HEK293 (cell line): Measurements from ENCODE around the gene STAG3.

Source experiments
- CTCF ChIA-PET: fragments of 350-600 bp; formaldehyde crosslinking; extraction: SDS; loops from one replicate; lab custom pipeline; 2021; ENCODE audit warnings: antibody characterized with exemption; lab: Yijun Ruan, JAX
- POLR2A ChIA-PET: fragments of 300-600 bp; formaldehyde crosslinking; extraction: SDS; loops from one replicate; lab custom pipeline; 2020; ENCODE audit warnings: antibody characterized with exemption, inconsistent platforms; lab: Yijun Ruan, JAX
- H3K27ac ChIP-seq: fragments of 200-500 bp; sonication (Bioruptor generic); 2 replicates; pipeline ENCODE4 v1.5.1; 2014; ENCODE audit warnings: low read depth, low read length, control low read depth, inconsistent platforms; ENCODE audit errors: extremely low read depth
- H3K36me3 ChIP-seq, 2 experiments: fragments of 200-500 bp in 1 of 2; sonication (Bioruptor generic) in 1 of 2; 1 replicate in 1 of 2; 2 replicates in 1 of 2; pipeline ENCODE4 v1.5.1; 2014 to 2017; ENCODE audit warnings: inconsistent platforms in 2 of 2, low read length in 2 of 2; ENCODE audit not compliant: control insufficient read depth in 2 of 2, insufficient read depth in 1 of 2
- H3K4me1 ChIP-seq: fragments of 200-500 bp; sonication (Bioruptor generic); 2 replicates; pipeline ENCODE4 v1.5.1; 2014; ENCODE audit warnings: mild to moderate bottlenecking, low read length, inconsistent platforms; ENCODE audit not compliant: control insufficient read depth, insufficient read depth
- H3K4me3 ChIP-seq: 2 replicates; pipeline ENCODE4 v1.5.1; 2011; ENCODE audit warnings: low read depth, mild to moderate bottlenecking, control low read depth, low read length, moderate library complexity
- H3K9me3 ChIP-seq: fragments of 200-500 bp; sonication (Bioruptor generic); 2 replicates; pipeline ENCODE4 v1.5.1; 2014; ENCODE audit warnings: low read depth, low read length, inconsistent platforms; ENCODE audit not compliant: control insufficient read depth, insufficient read depth
- ATF2 ChIP-seq: fragments of 450-650 bp; formaldehyde crosslinking; IDR thresholded peaks from 2 replicates; pipeline ENCODE4 v1.5.1; 2016; ENCODE audit warnings: missing biosample characterization, missing genetic modification characterization, low read depth
- BCL11A ChIP-seq: fragments of 450-650 bp; formaldehyde crosslinking; IDR thresholded peaks from 2 replicates; pipeline ENCODE4 v1.5.1; 2016; ENCODE audit warnings: low read depth, missing biosample characterization, missing genetic modification characterization
- FEZF1 ChIP-seq: fragments of 450-650 bp; formaldehyde crosslinking; IDR thresholded peaks from 2 replicates; pipeline ENCODE4 v1.5.1; 2016; ENCODE audit warnings: missing biosample characterization, missing genetic modification characterization
- GFI1B ChIP-seq: fragments of 450-650 bp; formaldehyde crosslinking; IDR thresholded peaks from 2 replicates; pipeline ENCODE4 v1.5.1; 2016; ENCODE audit warnings: missing biosample characterization, missing genetic modification characterization
- GLIS2 ChIP-seq: fragments of 450-650 bp; formaldehyde crosslinking; IDR thresholded peaks from 2 replicates; pipeline ENCODE4 v1.5.1; 2016; ENCODE audit warnings: missing biosample characterization, missing genetic modification characterization
- KLF1 ChIP-seq: fragments of 450-650 bp; formaldehyde crosslinking; IDR thresholded peaks from 2 replicates; pipeline ENCODE4 v1.5.1; 2016; ENCODE audit warnings: missing biosample characterization, missing genetic modification characterization
- RBAK ChIP-seq: fragments of 450-650 bp; formaldehyde crosslinking; IDR thresholded peaks from 2 replicates; pipeline ENCODE4 v1.5.1; 2016; ENCODE audit warnings: missing biosample characterization, missing genetic modification characterization
- SP3 ChIP-seq: fragments of 450-650 bp; formaldehyde crosslinking; IDR thresholded peaks from 2 replicates; pipeline ENCODE4 v1.5.1; 2016; ENCODE audit warnings: missing biosample characterization, missing genetic modification characterization
- SP7 ChIP-seq: fragments of 450-650 bp; formaldehyde crosslinking; IDR thresholded peaks from 2 replicates; pipeline ENCODE4 v1.5.1; 2016; ENCODE audit warnings: missing biosample characterization, missing genetic modification characterization
- ZBTB26 ChIP-seq: fragments of 450-650 bp; formaldehyde crosslinking; optimal IDR thresholded peaks from 2 replicates; pipeline ENCODE3; 2016; ENCODE audit warnings: missing biosample characterization, mild to moderate bottlenecking, missing genetic modification characterization
- ZBTB48 ChIP-seq: fragments of 450-650 bp; formaldehyde crosslinking; IDR thresholded peaks from 2 replicates; pipeline ENCODE4 v1.5.1; 2016; ENCODE audit warnings: missing biosample characterization, missing genetic modification characterization
- ZFP69B ChIP-seq: fragments of 450-650 bp; formaldehyde crosslinking; IDR thresholded peaks from 2 replicates; pipeline ENCODE4 v1.5.1; 2016; ENCODE audit warnings: missing biosample characterization, missing genetic modification characterization
- ZIC2 ChIP-seq: fragments of 450-650 bp; formaldehyde crosslinking; IDR thresholded peaks from 2 replicates; pipeline ENCODE4 v1.5.1; 2016; ENCODE audit warnings: missing biosample characterization, missing genetic modification characterization
- ZNF16 ChIP-seq: fragments of 450-650 bp; formaldehyde crosslinking; IDR thresholded peaks from 2 replicates; pipeline ENCODE4 v1.5.1; 2016; ENCODE audit warnings: low read depth, missing biosample characterization, missing genetic modification characterization
- ZNF202 ChIP-seq: fragments of 450-650 bp; formaldehyde crosslinking; IDR thresholded peaks from 2 replicates; pipeline ENCODE4 v1.5.1; 2016; ENCODE audit warnings: missing biosample characterization, missing genetic modification characterization, borderline replicate concordance
- ZNF335 ChIP-seq: fragments of 450-650 bp; formaldehyde crosslinking; conservative IDR thresholded peaks from 2 replicates; pipeline ENCODE4 v1.5.1; 2016; ENCODE audit warnings: missing biosample characterization, missing genetic modification characterization
- ZNF366 ChIP-seq: fragments of 450-650 bp; formaldehyde crosslinking; conservative IDR thresholded peaks from 2 replicates; pipeline ENCODE4 v1.5.1; 2016; ENCODE audit warnings: missing biosample characterization, missing genetic modification characterization
- ZNF501 ChIP-seq: fragments of 450-650 bp; formaldehyde crosslinking; IDR thresholded peaks from 2 replicates; pipeline ENCODE4 v1.5.1; 2016; ENCODE audit warnings: missing biosample characterization, missing genetic modification characterization
- ZNF596 ChIP-seq: fragments of 450-650 bp; IDR thresholded peaks from 2 replicates; pipeline ENCODE4 v1.5.0; 2018; ENCODE audit warnings: missing biosample characterization, mild to moderate bottlenecking, missing genetic modification characterization, moderate library complexity
- ZNF610 ChIP-seq: fragments of 450-650 bp; formaldehyde crosslinking; IDR thresholded peaks from 2 replicates; pipeline ENCODE4 v1.5.1; 2016; ENCODE audit warnings: missing biosample characterization, missing genetic modification characterization, borderline replicate concordance
- ZNF629 ChIP-seq: fragments of 450-650 bp; formaldehyde crosslinking; IDR thresholded peaks from 2 replicates; pipeline ENCODE4 v1.5.1; 2017; ENCODE audit warnings: missing biosample characterization, missing genetic modification characterization
- ZNF670 ChIP-seq: fragments of 450-650 bp; formaldehyde crosslinking; IDR thresholded peaks from 2 replicates; pipeline ENCODE4 v1.5.1; 2016; ENCODE audit warnings: missing biosample characterization, missing genetic modification characterization, low read depth
- ZNF677 ChIP-seq: fragments of 450-650 bp; IDR thresholded peaks from 2 replicates; pipeline ENCODE4 v1.5.0; 2018; ENCODE audit warnings: missing biosample characterization, mild to moderate bottlenecking, missing genetic modification characterization, moderate library complexity
- ZSCAN5A ChIP-seq: fragments of 450-650 bp; formaldehyde crosslinking; IDR thresholded peaks from 2 replicates; pipeline ENCODE4 v1.5.1; 2016; ENCODE audit warnings: missing biosample characterization, missing genetic modification characterization

STAG3 gene

GRCh38 chr7:100247152-100247757, 69.5 kb downstream of the STAG3 start (continued):
- TF ChIP-seq ZBTB48 (tag by site-specific recombination) (peak; percentile 94), RBAK (tag by site-specific recombination) (no peak), ZNF610 (no peak), SP7 (peak; percentile 96), ZNF335 (peak; percentile 63), ZIC2 (tag by site-specific recombination) (peak; percentile 93), KLF1 (tag by site-specific recombination) (peak; percentile 91), ZNF501 (tag by site-specific recombination) (peak; percentile 84), FEZF1 (tag by site-specific recombination) (peak; percentile 69), ZFP69B (tag by site-specific recombination) (peak; percentile 86), ZBTB26 (tag by site-specific recombination) (peak; percentile 37), ATF2 (tag by site-specific recombination) (no peak), ZNF629 (tag by site-specific recombination) (peak; percentile 90), ZNF677 (tag by site-specific recombination) (no peak), GFI1B (no peak), ZNF366 (tag by site-specific recombination) (peak; percentile 74), SP3 (tag by site-specific recombination) (no peak), ZSCAN5A (no peak), ZNF670 (tag by site-specific recombination) (no peak), ZNF596 (tag by site-specific recombination) (0 out of 2 replicates have a peak, but pooled peaks have one; percentile 46)

- H3K4me1 ChIP-seq, result peaks cover 10% of the 10 kb centered on the region
- no peaks in the 10 kb centered on the region for H3K9me3 ChIP-seq
- ChIA-PET POLR2A (interaction anchor here (2.4 kb wide), 1 partner anchor 24 kb away, joined by 6 read pairs; no protein-coding TSS in a partner anchor), CTCF (no interaction called here)
- H3K4me3 ChIP-seq, result no peak overlapping the region
- no peak overlapping the region for H3K27ac ChIP-seq
- TF ChIP-seq GLIS2 (0 out of 2 replicates have a peak, but pooled peaks have one; percentile 9), BCL11A (tag by site-specific recombination) (peak; percentile 27; the same call in 1 of the 2 replicates), ZNF16 (tag by site-specific recombination) (peak; percentile 85), ZNF202 (tag by site-specific recombination) (no peak)
- no peaks in the 10 kb centered on the region for H3K36me3 ChIP-seq
Observed at GRCh38 chr7:100248483-100248882, 70.8 kb downstream of the STAG3 start.
